HG02852 (cell line): ENCODE data around the gene ADCK1.
"Not testable (repeated sequence)": the region's sequence is repeated elsewhere in the genome, so short reads cannot be mapped to it uniquely, and the experiment has no call there.

ENCODE experiments used
- ATAC-seq: cut with Tn5 transposase; IDR thresholded peaks from one replicate; pipeline ENCODE4 v1.9.1; 2021; ENCODE audit warnings: mild to moderate bottlenecking, moderate library complexity; ENCODE audit not compliant: unreplicated experiment

ADCK1 gene

GRCh38 chr14:77805706-77806105 lies 5.8 kb downstream of the ADCK1 start:
- no peak for ATAC-seq

GRCh38 chr14:77808250-77808649 lies 8.3 kb downstream of the ADCK1 start:
- ATAC-seq: no peak

GRCh38 chr14:77809011-77809410 lies 9.1 kb downstream of the ADCK1 start:
- no peak for ATAC-seq

GRCh38 chr14:77812028-77812427 lies 12.1 kb downstream of the ADCK1 start:
- ATAC-seq: peak; percentile 69

GRCh38 chr14:77812682-77813081 lies 12.8 kb downstream of the ADCK1 start:
- not testable (repeated sequence) for ATAC-seq

- no peak for ATAC-seq
Observed at GRCh38 chr14:77822307-77822706, 22.4 kb downstream of the ADCK1 start.

GRCh38 chr14:77822741-77823140 lies 22.8 kb downstream of the ADCK1 start:
- no peak for ATAC-seq

- ATAC-seq: no peak
Observed at GRCh38 chr14:77823378-77823777, 23.5 kb downstream of the ADCK1 start.

GRCh38 chr14:77825895-77826519 lies 26.1 kb downstream of the ADCK1 start:
- ATAC-seq: no peak

- no peak for ATAC-seq
Observed at GRCh38 chr14:77830692-77831091, 30.8 kb downstream of the ADCK1 start.

GRCh38 chr14:77832297-77832696 lies 32.4 kb downstream of the ADCK1 start:
- no peak for ATAC-seq

GRCh38 chr14:77837926-77838325 lies 38.0 kb downstream of the ADCK1 start:
- ATAC-seq: no peak

- ATAC-seq: no peak
Observed at GRCh38 chr14:77838831-77839511, 39.1 kb downstream of the ADCK1 start.

GRCh38 chr14:77843195-77843594 lies 43.3 kb downstream of the ADCK1 start:
- ATAC-seq: no peak

- no peak for ATAC-seq
Observed at GRCh38 chr14:77843651-77844050, 43.7 kb downstream of the ADCK1 start.

- no peak for ATAC-seq
Observed at GRCh38 chr14:77844802-77845201, 44.9 kb downstream of the ADCK1 start.

GRCh38 chr14:77848031-77848430 lies 48.1 kb downstream of the ADCK1 start:
- ATAC-seq: no peak

- no peak for ATAC-seq
Observed at GRCh38 chr14:77849711-77850110, 49.8 kb downstream of the ADCK1 start.

- no peak for ATAC-seq
Observed at GRCh38 chr14:77853919-77854318, 54.0 kb downstream of the ADCK1 start.

- no peak for ATAC-seq
Observed at GRCh38 chr14:77856941-77857340, 57.0 kb downstream of the ADCK1 start.

- no peak for ATAC-seq
Observed at GRCh38 chr14:77859934-77860570, 60.1 kb downstream of the ADCK1 start.

- no peak for ATAC-seq
Observed at GRCh38 chr14:77861201-77861600, 61.3 kb downstream of the ADCK1 start.
